ENCODE data around the gene RCCD1.
"Not testable (repeated sequence)": the region's sequence is repeated elsewhere in the genome, so short reads cannot be mapped to it uniquely, and the experiment has no call there.

Gene RCCD1

DNA sequence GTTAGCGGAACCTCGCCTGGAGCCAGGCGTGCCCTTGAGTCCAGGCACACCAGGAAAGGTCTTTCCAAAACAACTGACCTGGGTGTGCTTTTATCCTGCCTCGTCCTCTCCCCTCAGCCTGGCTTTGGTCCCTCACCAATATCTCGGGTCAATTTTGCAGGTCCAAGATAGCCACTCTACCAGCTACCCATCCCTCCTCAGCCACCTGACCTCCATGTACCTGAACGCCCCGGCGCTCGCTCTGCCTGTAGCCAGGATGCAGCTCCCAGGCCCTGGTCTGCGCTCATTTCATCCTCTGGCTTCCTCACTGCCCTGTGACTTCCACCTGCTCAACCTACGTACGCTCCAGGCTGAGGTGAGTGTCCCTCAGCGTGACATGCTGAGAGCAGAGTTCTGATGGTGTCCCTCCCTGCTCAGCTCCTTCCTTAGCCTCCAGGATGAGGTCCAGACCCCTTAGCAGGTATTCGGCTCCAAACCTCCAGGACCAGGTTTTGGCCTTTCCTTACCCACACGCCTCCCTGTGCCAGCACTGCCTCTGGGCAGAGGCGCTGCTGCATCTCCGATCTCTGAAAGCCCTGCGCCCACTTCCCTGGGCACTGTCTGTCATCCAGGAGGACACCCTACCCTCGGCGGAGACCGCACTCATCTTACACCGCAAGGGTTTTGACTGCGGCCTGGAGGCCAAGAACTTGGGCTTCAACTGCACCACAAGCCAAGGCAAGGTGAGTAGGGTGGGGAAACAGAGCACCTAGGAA, 36.5 kb upstream of the RCCD1 start:
- WGBS, 2 experiments, result 96 to 97% methylated on average over 23 of the region's 23 CpGs
- Histone ChIP-seq H3K4me3 (ENCODE audit: insufficient read depth, low read depth, low read length) (no peak overlapping the region), H3K4me1 (ENCODE audit: control insufficient read depth, insufficient read depth, low read length) (no peaks in the 10 kb centered on the region), H3K27ac (ENCODE audit: insufficient read depth, low read depth, low read length, poor library complexity, severe bottlenecking) (no peak overlapping the region), H3K36me3 (ENCODE audit: control insufficient read depth, insufficient read depth, low read length) (peaks cover 4% of the 10 kb centered on the region), H3K9me3 (ENCODE audit: control insufficient read depth, low read length) (no peaks in the 10 kb centered on the region), H3K27me3 (ENCODE audit: control insufficient read depth, insufficient read depth, low read length, poor library complexity, severe bottlenecking) (no peaks in the 10 kb centered on the region)

DNA sequence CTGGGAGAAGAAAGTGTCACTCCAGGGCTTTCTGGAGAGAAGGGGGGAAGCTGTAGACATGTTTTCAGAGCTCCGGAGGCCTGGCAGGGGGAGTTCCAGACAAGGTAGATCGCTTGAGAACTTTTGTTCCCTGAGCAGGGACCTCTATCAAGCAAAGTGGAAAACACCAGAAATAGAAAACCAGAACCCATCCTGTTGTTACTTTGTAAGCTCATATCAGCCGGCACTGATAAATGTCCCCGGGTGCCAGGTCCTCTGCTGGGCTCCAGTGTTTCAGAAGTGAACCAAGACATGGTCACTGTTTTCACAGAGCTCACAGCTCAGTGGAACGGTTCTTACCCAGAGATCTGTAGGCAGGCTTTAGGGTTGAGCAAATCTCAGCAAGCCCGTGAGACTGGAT, 35.8 kb upstream of the RCCD1 start:
- Histone ChIP-seq H3K4me3 (ENCODE audit: insufficient read depth, low read depth, low read length) (no peak overlapping the region), H3K4me1 (ENCODE audit: control insufficient read depth, insufficient read depth, low read length) (no peaks in the 10 kb centered on the region), H3K27ac (ENCODE audit: insufficient read depth, low read depth, low read length, poor library complexity, severe bottlenecking) (no peak overlapping the region), H3K9me3 (ENCODE audit: control insufficient read depth, low read length) (no peaks in the 10 kb centered on the region), H3K36me3 (ENCODE audit: control insufficient read depth, insufficient read depth, low read length) (peaks cover 4% of the 10 kb centered on the region), H3K27me3 (ENCODE audit: control insufficient read depth, insufficient read depth, low read length, poor library complexity, severe bottlenecking) (no peaks in the 10 kb centered on the region)
- whole genome bisulfite sequencing, 2 experiments, result 90 to 96% methylated on average over 6 of the region's 6 CpGs

GRCh38 chr15:90921887-90922286, 32.8 kb upstream of the RCCD1 start:
- H3K27ac ChIP-seq (ENCODE audit: insufficient read depth, low read depth, low read length, poor library complexity, severe bottlenecking), result no peak overlapping the region

DNA sequence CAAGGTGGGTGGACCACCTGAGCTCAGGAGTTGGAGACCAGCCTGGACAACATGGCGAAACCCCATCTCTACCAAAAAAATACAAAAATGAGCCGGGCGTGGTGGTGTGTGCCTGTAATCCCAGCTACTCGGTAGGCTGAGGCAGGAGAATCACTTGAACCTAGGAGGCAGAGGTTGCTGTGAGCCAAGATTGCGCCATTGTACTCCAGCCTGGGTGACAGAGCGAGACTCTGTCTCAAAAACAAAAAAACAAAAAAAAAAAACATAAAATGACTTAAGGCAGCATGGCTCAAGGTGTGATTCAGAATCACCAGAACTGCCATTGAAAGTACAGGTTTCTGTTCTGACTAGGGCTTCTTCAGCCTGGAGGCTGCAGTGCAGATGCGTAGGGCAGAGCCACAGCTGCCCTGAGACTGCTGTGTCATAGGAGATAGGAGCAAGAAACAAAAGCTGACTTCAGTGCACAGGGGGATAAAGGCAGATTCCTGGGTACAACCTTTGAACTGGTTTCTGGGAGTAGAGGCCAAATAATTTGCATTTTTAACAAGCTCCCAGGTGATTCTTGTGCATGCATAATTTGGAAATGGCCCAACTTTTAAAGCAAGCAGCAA, 31.9 kb upstream of the RCCD1 start:
- H3K36me3 ChIP-seq (ENCODE audit: control insufficient read depth, insufficient read depth, low read length); H3K4me1 ChIP-seq (ENCODE audit: control insufficient read depth, insufficient read depth, low read length); H3K27ac ChIP-seq (ENCODE audit: insufficient read depth, low read depth, low read length, poor library complexity, severe bottlenecking); H3K4me3 ChIP-seq (ENCODE audit: insufficient read depth, low read depth, low read length); H3K9me3 ChIP-seq (ENCODE audit: control insufficient read depth, low read length); H3K27me3 ChIP-seq (ENCODE audit: control insufficient read depth, insufficient read depth, low read length, poor library complexity, severe bottlenecking): not testable (repeated sequence)
- 95 to 96% methylated on average over 7 of the region's 7 CpGs for WGBS, 2 experiments

More at GRCh38 chr15:90921887-90922286, 32.8 kb upstream of the RCCD1 start:
- H3K36me3 ChIP-seq (ENCODE audit: control insufficient read depth, insufficient read depth, low read length), result peaks cover 4% of the 10 kb centered on the region
- H3K4me1 ChIP-seq (ENCODE audit: control insufficient read depth, insufficient read depth, low read length), result no peaks in the 10 kb centered on the region
- H3K4me3 ChIP-seq (ENCODE audit: insufficient read depth, low read depth, low read length), result no peak overlapping the region
- H3K27me3 ChIP-seq (ENCODE audit: control insufficient read depth, insufficient read depth, low read length, poor library complexity, severe bottlenecking), result no peaks in the 10 kb centered on the region
- WGBS, 2 experiments, result 97 to 99% methylated on average over 3 of the region's 4 CpGs
- no peaks in the 10 kb centered on the region for H3K9me3 ChIP-seq (ENCODE audit: control insufficient read depth, low read length)

DNA sequence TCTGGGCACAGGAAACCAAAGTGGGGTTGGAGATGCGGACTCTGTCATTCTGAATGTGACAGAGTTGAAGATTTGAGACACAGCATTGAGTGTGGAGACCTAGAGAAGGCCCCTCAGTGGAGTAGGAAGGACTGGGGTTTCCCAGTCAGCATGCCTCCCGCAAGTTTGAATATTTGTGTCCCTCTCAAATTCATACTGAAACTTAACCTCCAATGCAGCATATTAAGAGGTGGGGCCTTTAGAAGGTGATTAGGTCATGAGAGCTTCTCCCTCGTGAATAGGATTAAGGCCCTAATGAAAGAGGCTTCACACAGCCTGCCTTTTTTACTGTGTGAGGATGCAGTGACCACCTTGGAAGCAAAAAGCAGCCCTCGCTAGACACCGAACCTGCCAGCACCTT, 30.3 kb upstream of the RCCD1 start:
- WGBS, 2 experiments, result 84 to 85% methylated on average over 4 to 5 of the region's 5 CpGs
- H3K36me3 ChIP-seq (ENCODE audit: control insufficient read depth, insufficient read depth, low read length), result peaks cover 4% of the 10 kb centered on the region
- no peaks in the 10 kb centered on the region for H3K27me3 ChIP-seq (ENCODE audit: control insufficient read depth, insufficient read depth, low read length, poor library complexity, severe bottlenecking)
- no peaks in the 10 kb centered on the region for H3K9me3 ChIP-seq (ENCODE audit: control insufficient read depth, low read length)
- H3K27ac ChIP-seq (ENCODE audit: insufficient read depth, low read depth, low read length, poor library complexity, severe bottlenecking), result no peak overlapping the region
- H3K4me1 ChIP-seq (ENCODE audit: control insufficient read depth, insufficient read depth, low read length), result no peaks in the 10 kb centered on the region
- H3K4me3 ChIP-seq (ENCODE audit: insufficient read depth, low read depth, low read length), result no peak overlapping the region

DNA sequence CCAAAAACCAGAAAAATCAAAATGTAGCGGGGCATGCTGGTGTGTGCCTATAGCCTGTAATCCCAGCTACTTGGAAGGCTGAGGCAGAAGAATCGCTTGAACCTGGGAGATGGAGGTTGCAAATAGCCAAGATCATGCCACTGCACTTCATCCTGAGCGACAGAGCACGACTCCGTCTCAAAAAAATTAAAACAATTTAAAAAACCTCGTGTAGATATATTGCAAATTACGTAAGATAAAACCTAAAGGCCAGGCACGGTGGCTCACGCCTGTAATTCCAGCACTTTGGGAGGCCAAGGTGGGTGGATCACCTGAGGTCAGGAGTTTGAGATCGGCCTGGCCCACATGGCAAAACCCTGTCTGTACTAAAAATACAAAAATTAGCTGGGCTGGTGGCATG, 27.9 kb upstream of the RCCD1 start:
- WGBS, 2 experiments, result 94 to 96% methylated on average over 10 of the region's 10 CpGs
- H3K36me3 ChIP-seq (ENCODE audit: control insufficient read depth, insufficient read depth, low read length); H3K4me3 ChIP-seq (ENCODE audit: insufficient read depth, low read depth, low read length); H3K27me3 ChIP-seq (ENCODE audit: control insufficient read depth, insufficient read depth, low read length, poor library complexity, severe bottlenecking); H3K27ac ChIP-seq (ENCODE audit: insufficient read depth, low read depth, low read length, poor library complexity, severe bottlenecking); H3K4me1 ChIP-seq (ENCODE audit: control insufficient read depth, insufficient read depth, low read length); H3K9me3 ChIP-seq (ENCODE audit: control insufficient read depth, low read length): not testable (repeated sequence)

- not testable (repeated sequence) for H3K27ac ChIP-seq (ENCODE audit: insufficient read depth, low read depth, low read length, poor library complexity, severe bottlenecking); H3K27me3 ChIP-seq (ENCODE audit: control insufficient read depth, insufficient read depth, low read length, poor library complexity, severe bottlenecking); H3K36me3 ChIP-seq (ENCODE audit: control insufficient read depth, insufficient read depth, low read length); H3K4me3 ChIP-seq (ENCODE audit: insufficient read depth, low read depth, low read length); H3K4me1 ChIP-seq (ENCODE audit: control insufficient read depth, insufficient read depth, low read length); H3K9me3 ChIP-seq (ENCODE audit: control insufficient read depth, low read length)
- 94 to 95% methylated on average over 7 of the region's 7 CpGs for WGBS, 2 experiments
These were observed 26.6 kb upstream of the RCCD1 start for GRCh38 chr15:90928106-90928505.

GRCh38 chr15:90929246-90930019, 25.3 kb upstream of the RCCD1 start:
- 95% methylated on average over 20 to 21 of the region's 21 CpGs for WGBS, 2 experiments
- H3K27me3 ChIP-seq (ENCODE audit: control insufficient read depth, insufficient read depth, low read length, poor library complexity, severe bottlenecking), result peaks cover 16% of the 10 kb centered on the region
- no peaks in the 10 kb centered on the region for H3K9me3 ChIP-seq (ENCODE audit: control insufficient read depth, low read length)
- H3K4me1 ChIP-seq (ENCODE audit: control insufficient read depth, insufficient read depth, low read length), result no peaks in the 10 kb centered on the region
- no peak overlapping the region for H3K27ac ChIP-seq (ENCODE audit: insufficient read depth, low read depth, low read length, poor library complexity, severe bottlenecking)
- H3K4me3 ChIP-seq (ENCODE audit: insufficient read depth, low read depth, low read length), result no peak overlapping the region
- no peaks in the 10 kb centered on the region for H3K36me3 ChIP-seq (ENCODE audit: control insufficient read depth, insufficient read depth, low read length)

DNA sequence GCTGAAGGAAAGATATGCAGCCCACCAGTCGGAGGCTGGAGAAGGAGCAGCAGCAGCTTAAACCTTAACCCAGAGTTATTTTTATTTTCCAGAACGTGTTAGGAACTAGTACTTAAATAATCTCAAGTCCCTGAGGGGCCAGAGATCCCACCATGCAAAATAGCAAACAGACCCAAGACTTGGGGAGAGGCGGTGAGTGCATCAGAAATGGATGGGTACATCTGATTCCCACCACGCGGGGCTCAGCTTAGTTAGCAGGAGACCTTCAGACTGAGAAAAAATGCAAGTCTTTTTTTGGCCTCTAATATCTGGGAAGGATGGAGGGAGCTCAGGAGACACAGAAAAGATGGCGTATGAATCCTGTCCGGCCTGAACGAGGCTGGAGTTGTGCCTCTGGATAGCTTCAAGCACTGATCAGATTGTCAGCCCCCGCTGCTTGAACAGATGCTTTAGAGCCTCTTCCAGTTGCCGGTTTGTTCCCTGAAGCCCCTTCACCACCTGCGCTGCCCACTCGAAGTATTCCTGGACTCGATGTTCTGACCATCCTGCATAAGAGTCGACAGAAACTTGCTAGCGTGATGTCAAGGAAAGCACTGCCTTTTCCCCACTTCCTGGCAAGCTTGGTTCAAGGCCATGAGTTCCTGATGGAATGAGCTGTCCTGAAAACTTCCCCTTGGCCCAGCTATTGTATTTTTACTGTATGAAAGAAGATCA, 23.7 kb upstream of the RCCD1 start:
- Histone ChIP-seq H3K27ac (ENCODE audit: insufficient read depth, low read depth, low read length, poor library complexity, severe bottlenecking) (no peak overlapping the region), H3K4me3 (ENCODE audit: insufficient read depth, low read depth, low read length) (no peak overlapping the region), H3K4me1 (ENCODE audit: control insufficient read depth, insufficient read depth, low read length) (peaks cover 4% of the 10 kb centered on the region), H3K36me3 (ENCODE audit: control insufficient read depth, insufficient read depth, low read length) (no peaks in the 10 kb centered on the region), H3K27me3 (ENCODE audit: control insufficient read depth, insufficient read depth, low read length, poor library complexity, severe bottlenecking) (peaks cover 16% of the 10 kb centered on the region), H3K9me3 (ENCODE audit: control insufficient read depth, low read length) (no peaks in the 10 kb centered on the region)
- WGBS, 2 experiments, result 94 to 96% methylated on average over 15 of the region's 15 CpGs

DNA sequence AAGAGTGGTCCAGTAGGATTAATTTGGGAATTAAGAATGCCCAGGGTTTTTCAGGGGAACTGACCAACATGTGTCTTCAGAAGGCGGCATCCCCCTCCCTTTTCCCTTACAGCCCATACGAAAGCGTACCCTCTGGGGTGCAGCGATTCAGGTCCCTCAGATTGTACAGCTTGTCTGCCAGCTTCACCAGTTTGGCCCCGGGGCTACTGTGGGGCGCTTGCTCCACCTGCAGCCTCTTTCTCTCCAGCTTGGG, 23.2 kb upstream of the RCCD1 start:
- 44 to 45% methylated on average over 6 of the region's 6 CpGs for whole genome bisulfite sequencing, 2 experiments
- H3K4me1 ChIP-seq (ENCODE audit: control insufficient read depth, insufficient read depth, low read length), result peaks cover 8% of the 10 kb centered on the region
- peaks cover 16% of the 10 kb centered on the region for H3K27me3 ChIP-seq (ENCODE audit: control insufficient read depth, insufficient read depth, low read length, poor library complexity, severe bottlenecking)
- H3K4me3 ChIP-seq (ENCODE audit: insufficient read depth, low read depth, low read length), result peak overlapping the region; percentile 55
- H3K27ac ChIP-seq (ENCODE audit: insufficient read depth, low read depth, low read length, poor library complexity, severe bottlenecking), result no peak overlapping the region
- no peaks in the 10 kb centered on the region for H3K9me3 ChIP-seq (ENCODE audit: control insufficient read depth, low read length)
- no peaks in the 10 kb centered on the region for H3K36me3 ChIP-seq (ENCODE audit: control insufficient read depth, insufficient read depth, low read length)

All from ectodermal cell (in vitro differentiated cells).